Astrocyte (in vitro differentiated cells and primary cell): ENCODE measurements around the gene ASIC4.

Experiments
- EZH2 ChIP-seq: IDR thresholded peaks from 2 replicates; pipeline ENCODE4 v1.6.1; 2012; ENCODE audit warnings: mild to moderate bottlenecking, low read length, inconsistent platforms; ENCODE audit not compliant: insufficient read depth
- TF ChIP-seq, protein P1 (sequence below): IDR thresholded peaks from 2 replicates; pipeline ENCODE4 v1.5.1; 2011; ENCODE audit warnings: low read depth, mild to moderate bottlenecking, inconsistent platforms, low read length, moderate library complexity; ENCODE audit not compliant: insufficient read depth

DNA sequence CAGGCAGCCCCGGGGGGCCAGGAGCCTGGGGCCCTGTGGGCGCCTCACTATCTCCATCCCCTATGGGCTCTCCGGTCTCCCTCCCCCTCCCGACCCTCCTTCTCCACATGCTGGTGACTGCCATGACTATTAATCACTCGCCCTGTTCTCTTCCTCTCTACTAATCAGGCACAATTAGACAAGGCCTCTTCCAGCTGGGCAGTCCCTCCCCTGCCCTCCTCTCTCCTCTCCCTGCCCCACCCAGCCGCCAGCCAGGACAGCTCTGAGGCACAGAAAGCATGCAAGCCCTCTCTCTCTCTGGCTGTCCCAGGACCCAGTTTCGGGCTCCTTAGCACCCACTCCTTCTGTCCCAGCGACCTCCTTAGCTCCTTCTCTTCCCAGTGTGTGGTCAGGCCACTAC lies 5.8 kb downstream of the ASIC4 start:
- TF ChIP-seq, protein P1, sequence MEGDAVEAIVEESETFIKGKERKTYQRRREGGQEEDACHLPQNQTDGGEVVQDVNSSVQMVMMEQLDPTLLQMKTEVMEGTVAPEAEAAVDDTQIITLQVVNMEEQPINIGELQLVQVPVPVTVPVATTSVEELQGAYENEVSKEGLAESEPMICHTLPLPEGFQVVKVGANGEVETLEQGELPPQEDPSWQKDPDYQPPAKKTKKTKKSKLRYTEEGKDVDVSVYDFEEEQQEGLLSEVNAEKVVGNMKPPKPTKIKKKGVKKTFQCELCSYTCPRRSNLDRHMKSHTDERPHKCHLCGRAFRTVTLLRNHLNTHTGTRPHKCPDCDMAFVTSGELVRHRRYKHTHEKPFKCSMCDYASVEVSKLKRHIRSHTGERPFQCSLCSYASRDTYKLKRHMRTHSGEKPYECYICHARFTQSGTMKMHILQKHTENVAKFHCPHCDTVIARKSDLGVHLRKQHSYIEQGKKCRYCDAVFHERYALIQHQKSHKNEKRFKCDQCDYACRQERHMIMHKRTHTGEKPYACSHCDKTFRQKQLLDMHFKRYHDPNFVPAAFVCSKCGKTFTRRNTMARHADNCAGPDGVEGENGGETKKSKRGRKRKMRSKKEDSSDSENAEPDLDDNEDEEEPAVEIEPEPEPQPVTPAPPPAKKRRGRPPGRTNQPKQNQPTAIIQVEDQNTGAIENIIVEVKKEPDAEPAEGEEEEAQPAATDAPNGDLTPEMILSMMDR: no peak
- no peak for TF ChIP-seq EZH2
